Measurements from ENCODE around the gene MICALL2.

GRCh38 chr7:1505731-1506550 lies 46.7 kb upstream of the MICALL2 start:
- TF ChIP-seq CTCF (conservative IDR thresholded peaks at IDR 0.05; ENCODE audit: low read length), result no peak
- no peak for TF ChIP-seq EZH2phosphoT487 (IDR thresholded peaks at IDR 0.05; ENCODE audit: borderline replicate concordance)
